IPS-18c (cell line): Measurements from ENCODE around the gene CSF1.

Experiments used
- H3K4me3 ChIP-seq: 2 replicates; pipeline ENCODE4 v1.7.0; 2013; ENCODE audit warnings: low read depth, mild to moderate bottlenecking, low read length, moderate library complexity; ENCODE audit not compliant: insufficient read depth
- H3K9me3 ChIP-seq: one replicate; pipeline ENCODE4 v1.6.1; 2013; ENCODE audit warnings: mild to moderate bottlenecking, low read length, moderate library complexity; ENCODE audit not compliant: control insufficient read depth, insufficient read depth

Gene CSF1

DNA sequence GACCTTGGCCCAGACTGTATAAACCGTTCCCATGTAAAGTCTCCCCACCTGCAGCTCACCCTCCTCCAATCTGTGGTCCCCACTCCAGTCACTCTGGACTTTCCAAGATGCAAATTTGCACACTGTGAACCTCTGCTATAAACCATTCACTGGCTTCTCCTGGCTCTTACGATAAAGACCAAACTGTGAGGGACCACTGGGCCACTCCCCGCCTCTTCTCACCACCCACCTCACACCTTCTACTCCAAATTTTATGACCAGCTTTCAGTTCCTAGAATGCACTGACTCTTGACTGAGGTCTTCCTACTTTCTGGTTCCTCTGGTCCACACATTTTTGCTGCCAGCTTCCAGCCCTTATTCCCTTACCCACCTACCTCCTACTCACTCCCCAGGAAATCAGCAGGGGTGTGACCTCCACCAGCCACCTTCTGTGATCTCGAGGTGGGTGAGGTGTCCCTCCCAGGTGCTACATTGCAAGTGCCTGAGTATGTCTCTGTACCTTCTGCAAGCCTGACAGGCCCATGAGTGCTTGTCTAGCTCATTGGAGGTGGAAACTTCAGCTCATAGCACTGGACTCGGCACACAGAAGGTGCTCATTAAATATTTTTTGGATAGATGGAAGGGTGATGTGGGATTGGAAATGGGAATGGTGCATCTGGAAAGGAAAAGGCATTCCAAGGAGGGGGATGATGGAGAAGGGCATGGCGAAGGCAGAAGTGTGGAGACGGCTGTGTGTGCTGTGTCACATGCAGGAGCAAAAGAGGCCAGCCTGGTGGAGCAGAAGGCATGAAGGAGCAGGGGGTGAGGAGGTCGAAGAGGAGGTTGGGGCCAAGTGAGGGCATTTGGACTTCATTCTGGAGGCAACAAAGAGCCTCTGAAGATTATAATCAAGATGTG, 15.6 kb upstream of the CSF1 start:
- H3K4me3 ChIP-seq = no peak overlapping the region

DNA sequence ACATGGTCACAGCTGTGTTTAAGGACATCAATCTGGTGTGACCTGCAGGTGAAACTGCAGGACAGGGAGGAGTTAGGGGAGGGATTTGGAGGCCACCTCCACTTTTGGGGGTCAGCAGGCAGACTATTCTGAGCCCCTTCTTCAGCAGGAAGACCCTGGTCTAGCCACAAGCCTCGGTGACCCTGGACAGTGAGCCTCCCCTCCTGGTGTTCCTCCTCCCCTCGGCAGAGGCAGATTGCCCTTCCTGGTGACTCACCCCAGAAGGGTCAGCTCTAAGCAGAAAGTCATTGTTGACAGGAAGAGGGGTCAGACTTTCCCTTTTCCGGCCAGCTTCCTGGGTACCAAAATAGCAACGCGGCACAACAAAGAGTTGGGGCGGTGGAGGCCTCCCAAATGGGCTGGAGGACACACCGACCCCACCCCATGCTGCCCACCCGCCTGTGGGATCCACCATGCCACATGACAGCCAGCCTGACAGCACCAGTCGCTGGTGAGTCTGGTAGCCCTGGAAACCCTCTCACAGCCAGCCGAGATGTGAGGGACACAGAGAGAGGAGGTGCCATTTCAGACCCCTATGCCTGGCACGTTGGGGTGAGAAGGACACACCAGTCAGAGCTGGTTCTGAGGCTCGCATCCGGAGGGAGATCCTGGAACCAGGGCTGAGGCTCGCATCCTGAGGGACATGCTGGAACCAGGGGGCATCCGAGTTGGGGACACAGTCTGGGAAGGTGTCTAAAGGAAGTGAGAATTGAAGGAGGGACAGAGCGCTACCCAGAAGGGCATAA, 14.7 kb upstream of the CSF1 start:
- Histone ChIP-seq H3K4me3 (no peak overlapping the region), H3K9me3 (no peaks in the 10 kb centered on the region)

More for the DNA sequence above, 15.6 kb upstream of the CSF1 start:
- no peaks in the 10 kb centered on the region for H3K9me3 ChIP-seq

DNA sequence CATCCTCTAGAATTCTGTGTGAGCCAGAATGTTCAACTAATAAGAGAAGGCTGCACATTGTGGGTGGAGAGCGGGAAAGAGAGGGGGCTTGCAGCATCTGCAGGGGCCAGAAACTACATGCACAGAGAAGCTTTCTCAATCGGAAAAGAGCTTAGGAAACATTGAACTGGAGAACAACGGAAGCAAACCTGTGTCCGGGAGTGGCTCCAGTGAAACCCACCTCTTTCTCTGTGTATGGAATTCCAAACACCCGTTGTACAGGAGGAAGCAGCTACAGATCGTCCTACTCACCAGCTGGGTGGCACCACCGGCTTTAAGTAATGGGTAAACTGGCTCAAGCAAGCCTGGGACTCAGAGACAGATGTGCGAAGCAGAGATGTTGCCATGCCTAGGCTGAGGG, 14.0 kb upstream of the CSF1 start:
- H3K9me3 ChIP-seq = no peaks in the 10 kb centered on the region
- H3K4me3 ChIP-seq = no peak overlapping the region

DNA sequence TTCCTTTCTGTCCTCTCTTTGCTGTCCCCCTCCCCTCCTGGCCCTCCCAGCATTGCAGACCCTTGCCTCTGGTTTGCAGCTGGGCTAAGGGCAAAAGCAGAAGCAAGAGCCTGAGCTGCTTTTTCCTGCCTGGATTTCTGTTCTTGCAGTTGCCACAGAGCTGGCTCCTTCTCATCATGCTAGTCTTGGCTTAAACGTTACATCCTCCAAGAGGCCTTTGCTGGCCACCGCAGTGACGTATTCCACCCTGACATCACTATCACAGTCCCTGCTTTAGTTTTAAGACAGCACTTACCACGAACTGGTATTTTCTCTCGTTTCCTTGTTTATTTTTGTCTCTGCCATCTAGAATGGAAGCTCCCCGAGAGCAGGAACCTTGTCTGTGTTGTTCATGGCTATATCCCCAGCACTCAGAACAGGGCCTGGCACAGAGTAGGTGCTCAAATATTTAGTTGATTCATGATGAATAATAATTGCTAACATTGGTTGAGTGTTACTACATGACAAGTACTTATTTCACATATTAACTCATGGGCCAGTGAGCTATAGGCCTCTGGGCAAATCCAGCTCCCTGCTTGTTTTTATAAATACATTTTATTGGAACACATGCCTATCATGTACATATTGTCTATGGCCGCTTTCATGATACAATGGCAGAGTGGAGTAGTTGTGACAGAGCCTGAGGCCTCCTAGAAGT, 13.2 kb upstream of the CSF1 start:
- H3K9me3 ChIP-seq = no peaks in the 10 kb centered on the region
- no peak overlapping the region for H3K4me3 ChIP-seq

DNA sequence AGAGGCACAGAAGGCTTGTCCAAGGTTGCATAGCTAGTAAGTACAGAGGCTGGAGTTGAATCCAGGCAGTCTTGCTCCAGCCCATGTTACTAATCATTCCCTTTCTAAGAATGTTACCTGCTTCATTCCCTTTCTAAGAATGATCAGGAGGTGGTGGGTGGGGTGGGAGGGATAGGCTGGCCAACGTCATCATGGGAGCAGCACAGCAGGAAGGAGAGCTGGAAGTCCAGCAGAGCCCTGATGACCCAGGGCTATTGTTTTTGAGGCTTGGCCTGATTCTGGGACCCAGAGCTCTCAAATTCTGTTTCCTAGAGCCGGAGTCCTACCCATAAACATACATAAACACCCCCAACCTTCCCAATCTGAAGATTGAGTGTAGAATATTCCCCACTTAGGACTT, 11.8 kb upstream of the CSF1 start:
- H3K9me3 ChIP-seq = no peaks in the 10 kb centered on the region
- no peak overlapping the region for H3K4me3 ChIP-seq

DNA sequence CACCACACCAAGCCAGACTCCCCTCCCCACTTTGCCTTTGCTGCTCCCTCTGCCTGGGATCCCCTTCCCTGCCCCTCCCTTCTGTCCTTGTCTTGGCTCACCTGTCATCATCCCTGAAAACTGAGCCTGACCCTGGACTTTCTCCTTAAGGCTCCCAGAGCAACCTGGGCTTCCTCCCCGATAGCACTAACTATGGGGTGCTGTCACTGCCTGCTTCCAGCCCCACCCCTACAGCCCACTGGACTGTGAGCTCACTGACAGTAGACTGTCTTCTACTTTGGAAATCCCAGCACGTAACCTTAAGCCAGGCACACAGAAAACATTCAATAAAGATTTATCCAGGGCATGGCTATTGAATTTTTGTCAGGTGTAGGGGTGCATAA, 9.5 kb upstream of the CSF1 start:
- Histone ChIP-seq H3K9me3 (no peaks in the 10 kb centered on the region), H3K4me3 (no peak overlapping the region)

DNA sequence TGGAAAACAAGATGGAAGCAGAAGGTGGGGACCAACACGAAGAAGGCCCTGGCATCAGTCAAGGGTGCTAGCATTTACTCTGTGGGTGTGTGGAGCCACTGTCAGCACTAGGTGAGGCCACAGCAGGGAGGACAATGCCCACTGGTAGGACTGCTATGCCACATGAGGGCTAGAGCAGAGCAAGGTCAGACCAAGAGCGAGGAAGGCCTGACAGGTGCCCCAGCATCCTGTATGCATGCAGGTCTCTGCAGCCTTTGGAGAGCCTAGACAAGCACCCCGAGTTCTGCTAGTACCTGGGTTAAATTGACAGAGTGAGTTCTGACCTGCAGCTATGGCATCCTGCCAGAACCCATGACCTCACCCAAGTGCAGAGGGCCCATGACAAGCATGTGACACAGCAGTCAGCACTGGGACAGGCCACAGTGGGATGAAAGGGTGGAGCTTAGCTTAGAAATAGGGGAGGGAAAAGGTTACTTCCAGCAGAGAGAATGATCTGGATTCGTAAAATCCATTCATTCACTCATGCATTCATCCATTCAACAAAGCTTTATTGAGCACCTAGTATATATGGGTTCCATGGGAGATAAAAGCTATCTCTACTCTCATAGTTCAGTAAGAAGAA, 9.0 kb upstream of the CSF1 start:
- Histone ChIP-seq H3K9me3 (no peaks in the 10 kb centered on the region), H3K4me3 (no peak overlapping the region)

DNA sequence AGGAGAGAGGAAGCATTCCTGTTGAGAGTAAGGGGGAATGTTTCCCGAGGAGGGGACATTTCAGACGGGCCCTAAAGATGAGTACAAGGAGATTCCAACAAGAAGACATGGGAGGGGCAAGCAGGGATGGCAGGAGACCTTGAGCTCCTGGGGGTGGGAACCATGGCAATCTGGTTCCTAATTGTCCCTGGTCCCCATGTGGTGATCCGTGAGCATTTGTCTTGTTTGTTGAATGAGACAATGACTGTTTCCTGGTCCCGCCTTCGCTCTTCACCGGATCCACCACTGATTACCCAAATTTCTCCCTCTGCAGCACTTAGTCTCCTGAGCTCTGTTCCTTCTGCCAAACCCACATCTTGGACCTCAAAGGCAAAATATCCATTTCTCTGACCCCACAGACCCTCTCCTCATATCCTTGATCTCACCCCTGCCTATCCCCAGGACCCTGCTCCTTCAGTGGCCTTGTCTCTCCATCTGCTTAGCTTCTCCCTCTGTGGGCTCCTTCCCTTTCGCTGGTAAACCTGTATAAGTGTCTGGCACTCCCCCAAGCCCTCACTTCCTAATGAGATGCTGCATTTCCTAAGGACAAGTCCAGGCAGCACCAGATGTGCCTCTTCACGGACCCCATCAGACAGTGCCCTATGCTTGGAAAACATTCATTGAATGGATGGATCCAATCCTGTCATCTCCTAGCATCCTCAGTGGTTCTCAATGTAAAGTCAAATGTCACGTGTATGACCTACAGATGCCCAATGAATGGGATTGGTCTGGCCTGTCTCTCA, 8.3 kb upstream of the CSF1 start:
- Histone ChIP-seq H3K9me3 (no peaks in the 10 kb centered on the region), H3K4me3 (no peak overlapping the region)

DNA sequence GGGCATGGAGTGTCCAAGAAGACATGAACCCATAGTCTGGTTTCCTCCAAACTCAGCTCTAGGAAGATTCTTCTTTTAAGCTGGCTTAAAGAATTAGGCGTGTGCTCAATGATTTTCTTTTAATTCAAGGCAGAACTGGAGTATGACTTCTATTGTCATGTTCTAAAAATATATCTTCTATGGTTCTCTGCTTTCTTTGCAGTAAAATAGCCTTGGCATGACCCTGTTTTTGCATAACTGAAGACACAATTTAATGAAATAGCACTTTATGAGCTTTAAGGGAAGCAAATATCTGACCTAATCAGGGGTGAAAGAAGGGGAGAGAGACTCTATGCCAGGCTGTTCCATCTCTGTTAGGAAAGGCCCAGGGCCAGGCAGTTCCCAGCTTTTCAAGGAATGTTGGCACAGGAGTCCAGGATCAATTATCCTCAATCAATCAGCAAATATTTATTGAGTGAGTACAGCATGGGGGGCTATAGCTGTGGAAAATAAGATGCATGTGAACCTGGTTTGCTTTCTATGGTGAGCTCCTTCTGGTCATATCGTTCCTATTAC, 7.2 kb upstream of the CSF1 start:
- no peaks in the 10 kb centered on the region for H3K9me3 ChIP-seq
- H3K4me3 ChIP-seq = no peak overlapping the region

DNA sequence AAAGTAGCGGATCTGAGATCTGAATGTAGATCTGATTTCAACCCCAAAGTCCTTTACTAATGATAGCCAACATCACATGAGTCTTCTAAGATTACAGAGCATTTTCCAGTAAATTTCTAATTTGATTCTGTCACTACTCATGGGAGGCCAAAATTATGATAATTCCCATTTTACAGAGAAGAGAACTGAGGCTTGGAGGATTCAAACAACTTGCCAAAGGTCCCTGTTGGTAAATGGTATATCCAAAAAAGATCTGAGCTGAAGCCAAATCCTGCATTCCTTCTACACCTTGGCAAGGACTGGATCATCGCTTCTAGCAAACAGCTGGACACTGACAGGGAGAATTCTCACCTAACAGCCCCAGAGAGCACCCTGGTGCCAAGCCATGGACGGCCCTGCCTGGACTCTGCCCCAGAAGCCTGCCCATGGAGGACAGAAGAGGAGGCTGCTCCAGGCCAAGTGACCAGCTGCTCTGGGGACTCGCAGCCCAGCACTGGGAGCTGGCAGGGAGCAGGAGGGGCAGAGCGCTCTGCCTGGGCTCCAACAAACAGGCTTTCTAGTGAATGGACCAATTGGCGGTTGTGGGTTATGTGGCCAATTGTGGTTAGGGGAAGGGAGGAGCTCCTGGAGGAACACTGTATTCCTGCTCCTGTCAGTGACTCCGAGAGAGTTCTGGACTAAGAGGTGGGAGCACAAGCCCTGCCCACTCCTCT, 6.4 kb upstream of the CSF1 start:
- H3K4me3 ChIP-seq = no peak overlapping the region
- no peaks in the 10 kb centered on the region for H3K9me3 ChIP-seq

DNA sequence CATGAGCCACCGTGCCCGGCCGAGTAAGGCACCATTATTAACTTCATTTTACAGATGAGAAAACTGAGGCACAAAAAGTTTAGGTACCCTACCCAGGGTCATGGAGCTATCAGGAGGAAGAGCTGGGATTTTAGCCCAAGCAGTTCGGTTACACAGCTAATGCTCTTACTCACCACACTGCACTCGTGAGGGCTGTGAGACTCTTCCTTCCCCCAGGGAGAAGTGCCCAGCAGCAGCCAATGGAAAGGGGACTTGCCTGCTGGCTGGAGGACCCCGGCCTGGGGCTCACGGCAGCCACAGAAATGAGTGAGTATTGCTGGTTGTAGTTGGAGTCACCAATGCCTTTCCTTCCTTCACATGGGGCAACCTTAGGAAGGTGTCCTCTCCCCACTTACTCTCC, 5.2 kb upstream of the CSF1 start:
- Histone ChIP-seq H3K4me3 (no peak overlapping the region), H3K9me3 (no peaks in the 10 kb centered on the region)

DNA sequence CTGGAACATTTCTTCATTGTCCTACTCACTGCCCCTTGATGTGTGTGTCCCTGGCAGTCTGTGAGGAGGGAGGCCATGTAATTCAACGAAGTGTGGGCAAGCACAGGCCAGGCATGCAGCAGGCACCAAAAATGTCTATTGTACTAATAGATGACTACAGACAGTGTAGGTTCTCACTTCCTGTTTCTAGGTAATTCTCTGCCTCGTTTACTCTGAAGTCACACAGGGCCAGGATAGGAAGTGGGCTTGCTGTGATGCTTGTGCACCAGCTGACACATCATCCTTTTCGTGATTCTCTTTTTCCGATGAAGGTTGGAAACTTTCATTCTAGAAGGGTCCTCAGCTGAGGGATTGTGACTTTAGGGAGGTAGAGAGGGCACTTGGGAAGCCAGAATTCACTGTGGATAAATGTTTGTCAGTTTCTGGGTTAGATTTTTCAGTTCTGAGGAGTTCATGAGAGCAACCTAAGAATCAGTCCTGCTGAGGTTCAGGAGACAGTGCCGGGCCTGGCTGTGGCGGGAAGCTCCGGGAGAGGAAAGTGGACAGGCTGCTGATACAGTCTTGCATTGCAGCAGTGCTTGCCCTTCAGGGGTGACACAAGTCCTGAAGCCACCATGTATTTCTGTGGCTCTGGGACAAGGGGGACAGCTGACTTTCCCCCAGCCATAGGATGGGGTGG, 4.3 kb upstream of the CSF1 start:
- H3K4me3 ChIP-seq = no peak overlapping the region
- H3K9me3 ChIP-seq = no peaks in the 10 kb centered on the region

DNA sequence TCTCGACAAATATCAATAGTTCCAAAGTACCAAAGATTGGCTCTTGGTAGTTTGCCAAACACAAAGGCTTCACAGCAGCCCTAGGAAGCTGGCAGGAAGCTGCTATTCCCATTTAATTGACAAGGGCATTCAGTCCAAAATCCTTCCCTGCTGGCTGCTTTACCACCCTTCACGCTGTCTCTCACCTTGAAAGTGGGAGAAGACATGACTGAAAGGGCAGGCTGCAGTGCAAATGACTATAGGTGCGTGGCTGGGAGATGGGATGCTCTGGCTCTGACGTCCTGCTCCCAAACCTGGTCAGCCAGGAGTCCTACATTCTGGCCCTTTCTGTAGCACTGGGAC, 3.8 kb upstream of the CSF1 start:
- Histone ChIP-seq H3K9me3 (no peaks in the 10 kb centered on the region), H3K4me3 (no peak overlapping the region)

DNA sequence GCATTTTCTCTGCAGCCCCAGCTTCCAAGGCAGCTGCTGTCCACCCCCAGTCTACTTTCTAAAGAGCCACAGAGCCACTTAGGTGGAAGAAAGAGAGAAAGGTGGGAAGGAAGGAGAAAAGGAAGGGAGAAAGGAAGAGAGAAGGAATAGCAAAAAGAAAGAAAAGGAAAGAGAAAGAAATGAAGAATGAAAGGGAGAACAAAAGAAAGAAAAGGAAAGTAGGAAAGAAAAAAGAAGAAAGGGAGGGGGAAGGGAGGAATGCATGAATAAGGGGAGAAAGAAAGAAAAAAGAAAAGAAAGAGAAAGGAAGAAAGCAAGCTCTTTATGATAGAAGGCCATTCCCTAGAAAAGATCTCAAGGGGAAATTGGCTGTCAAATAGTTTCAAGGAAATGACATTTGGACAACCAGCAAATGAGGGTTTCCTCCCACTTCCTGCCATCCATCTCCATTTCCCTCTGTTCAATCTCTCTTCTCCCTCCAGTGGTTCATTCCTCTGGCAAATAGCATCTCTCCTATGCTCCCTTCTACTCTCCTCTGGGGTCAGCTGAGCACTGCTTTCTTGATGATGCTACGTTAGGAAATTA, 3.4 kb upstream of the CSF1 start:
- no peaks in the 10 kb centered on the region for H3K9me3 ChIP-seq

DNA sequence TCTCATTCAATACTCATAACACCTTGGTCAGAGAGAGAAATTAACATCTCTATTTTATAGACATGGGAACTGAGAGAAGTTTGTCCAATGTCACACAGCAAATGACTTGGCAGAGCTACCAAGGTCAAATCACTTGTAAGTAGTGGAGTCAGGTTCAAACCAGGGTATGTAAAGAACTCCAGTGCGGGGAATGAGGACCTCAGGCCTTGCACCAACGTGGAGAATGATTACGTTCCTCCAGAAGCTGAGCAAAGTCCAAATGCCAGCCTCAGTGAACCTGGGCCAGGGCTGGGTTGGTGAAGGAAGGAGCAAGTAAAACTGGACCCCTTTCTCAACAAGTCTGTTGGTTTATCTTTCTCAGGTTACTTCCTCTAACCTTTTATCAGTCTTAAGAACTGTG, 1.8 kb upstream of the CSF1 start:
- H3K9me3 ChIP-seq = no peaks in the 10 kb centered on the region

More for the DNA sequence above, 3.4 kb upstream of the CSF1 start:
- H3K4me3 ChIP-seq = no peak overlapping the region

More for the DNA sequence above, 1.8 kb upstream of the CSF1 start:
- no peak overlapping the region for H3K4me3 ChIP-seq
